SK-MEL-5 (cell line): ENCODE data around the gene COL27A1. TPM values are rescaled to one million over a fixed set of nuclear protein-coding genes. Genes with fewer than 3 reads are reported as not detected.
"Not testable (repeated sequence)": the region's sequence is repeated elsewhere in the genome, so short reads cannot be mapped to it uniquely, and the experiment has no call there.

Experiments
- DNase-seq: peaks from one replicate; pipeline ENCODE4 v3.0.0-alpha.2; 2016; ENCODE audit warnings: low read depth, low spot score
- in situ Hi-C: cut with HindIII; loops from 2 replicates; pipeline ENCODE4 v1.10.0; 2016; ENCODE audit warnings: low sequenced_read_pairs, high pct_unique_total_duplicates, low pct_unique_long_range_greater_than_20kb
- total RNA-seq: library from RNA; depleted of rRNA; stranded (reverse); fragments of >200 nt; shearing (Covaris generic); gene quantifications from 2 replicates; pipeline ENCODE4 v1.2.3, GENCODE V29; 2014

The COL27A1 gene
- total RNA-seq, 1 experiment from 2014 or later: 0.90 TPM

DNA sequence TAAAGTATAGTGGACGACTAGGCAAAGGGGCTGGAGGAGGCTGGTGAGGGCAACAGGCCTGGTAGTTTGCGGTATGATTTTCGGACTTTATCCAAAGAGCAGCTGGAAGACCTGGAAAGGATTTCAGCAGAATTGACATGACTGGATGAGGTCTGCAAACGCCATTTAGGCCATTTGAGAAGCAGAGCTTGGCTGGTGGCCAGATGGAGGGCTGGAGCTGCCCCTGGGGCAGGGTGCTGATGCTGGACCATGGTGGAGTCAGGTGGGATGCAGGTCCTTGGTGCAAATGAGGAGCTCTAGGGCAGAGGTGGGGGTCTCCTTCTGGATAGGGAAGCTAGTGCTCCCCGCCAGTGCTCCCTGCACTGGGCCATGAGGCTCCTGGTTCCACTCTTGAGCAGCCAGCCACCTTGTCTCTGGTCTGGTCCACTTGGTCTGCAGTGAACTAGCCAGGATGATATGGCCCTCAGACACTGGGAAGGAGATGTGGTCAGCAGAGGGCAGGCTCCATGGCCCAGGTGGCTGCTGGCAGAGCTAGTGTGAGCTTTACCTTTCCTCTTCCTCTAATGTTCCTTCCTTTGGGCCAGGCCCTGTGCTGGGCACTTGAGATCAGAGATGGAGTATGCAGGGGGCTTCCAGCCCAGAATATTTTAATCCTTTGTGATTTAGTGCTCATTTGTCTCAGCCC, 31.4 kb downstream of the COL27A1 start:
- DNase-seq: no peak
- in situ Hi-C loops: no loop called here

GRCh38 chr9:114187827-114188226, 32.5 kb downstream of the COL27A1 start:
- DNase-seq: no peak
- in situ Hi-C loops: no loop called here

GRCh38 chr9:114189823-114190562, 34.7 kb downstream of the COL27A1 start:
- no peak for DNase-seq
- in situ Hi-C loops: no loop called here

GRCh38 chr9:114190563-114190905, 35.2 kb downstream of the COL27A1 start:
- in situ Hi-C loops: no loop called here
- DNase-seq: no peak

DNA sequence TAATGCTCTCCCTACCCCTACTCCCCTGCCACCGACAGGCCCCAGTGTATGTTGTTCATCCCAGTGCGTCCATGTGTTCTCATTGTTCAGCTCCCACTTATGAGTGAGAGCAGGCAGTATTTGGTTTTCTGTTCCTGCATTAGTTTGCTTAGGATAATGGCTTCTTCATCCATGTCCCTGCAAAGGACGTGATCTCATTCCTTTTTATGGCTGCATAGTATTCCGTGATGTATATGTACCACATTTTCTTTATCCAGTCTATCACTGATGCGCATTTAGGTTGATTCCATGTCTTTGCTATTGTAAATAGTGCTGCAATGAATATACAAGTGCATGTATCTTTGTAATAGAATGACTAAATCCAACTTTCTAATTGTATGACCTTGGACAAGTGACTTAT, 36.1 kb downstream of the COL27A1 start:
- in situ Hi-C loops, DNase-seq: not testable (repeated sequence)

- DNase-seq: no peak
- in situ Hi-C loops: no loop called here
Observed at GRCh38 chr9:114192539-114192938, 37.2 kb downstream of the COL27A1 start.

DNA sequence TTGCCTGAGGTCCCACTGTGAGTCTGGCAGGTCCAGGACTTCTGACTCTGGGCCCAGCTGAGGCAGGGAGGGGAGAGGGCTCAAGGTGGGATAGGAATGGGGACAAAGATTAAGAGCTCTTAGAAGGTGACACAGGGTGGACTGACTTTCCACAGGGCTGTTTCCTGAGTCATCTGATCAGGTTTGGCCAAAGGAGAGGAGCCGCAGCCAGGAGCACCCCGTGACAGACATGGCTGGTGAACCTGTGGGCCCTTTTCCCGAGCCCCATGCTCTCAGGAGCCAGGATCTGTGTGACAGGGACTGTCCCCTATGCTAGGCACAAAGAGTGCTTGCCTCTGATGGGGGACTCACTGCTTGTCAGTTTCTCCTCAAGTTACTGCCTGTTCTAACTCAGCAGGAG, 37.8 kb downstream of the COL27A1 start:
- in situ Hi-C loops: no loop called here
- no peak for DNase-seq

DNA sequence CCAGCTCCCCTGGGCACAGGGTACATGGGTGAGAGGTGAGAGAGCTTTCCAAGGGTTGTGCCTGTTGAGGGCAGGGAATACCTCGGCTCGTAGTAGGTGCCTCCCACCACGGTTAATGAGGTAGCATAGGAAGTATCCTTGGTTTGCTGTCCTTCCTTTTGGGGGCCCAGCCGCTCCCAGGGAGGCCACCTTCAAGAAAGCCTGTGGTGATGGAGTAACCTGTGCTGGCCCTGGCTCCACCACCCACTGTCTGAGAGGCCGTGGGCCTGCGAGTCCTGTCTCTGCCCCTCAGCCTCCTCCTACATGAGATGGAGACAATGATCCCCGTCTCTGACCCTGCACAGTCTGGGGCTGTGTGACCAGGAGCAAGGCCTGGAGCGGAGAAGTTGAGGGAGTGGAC, 40.8 kb downstream of the COL27A1 start:
- no peak for DNase-seq
- in situ Hi-C loops: no loop called here

DNA sequence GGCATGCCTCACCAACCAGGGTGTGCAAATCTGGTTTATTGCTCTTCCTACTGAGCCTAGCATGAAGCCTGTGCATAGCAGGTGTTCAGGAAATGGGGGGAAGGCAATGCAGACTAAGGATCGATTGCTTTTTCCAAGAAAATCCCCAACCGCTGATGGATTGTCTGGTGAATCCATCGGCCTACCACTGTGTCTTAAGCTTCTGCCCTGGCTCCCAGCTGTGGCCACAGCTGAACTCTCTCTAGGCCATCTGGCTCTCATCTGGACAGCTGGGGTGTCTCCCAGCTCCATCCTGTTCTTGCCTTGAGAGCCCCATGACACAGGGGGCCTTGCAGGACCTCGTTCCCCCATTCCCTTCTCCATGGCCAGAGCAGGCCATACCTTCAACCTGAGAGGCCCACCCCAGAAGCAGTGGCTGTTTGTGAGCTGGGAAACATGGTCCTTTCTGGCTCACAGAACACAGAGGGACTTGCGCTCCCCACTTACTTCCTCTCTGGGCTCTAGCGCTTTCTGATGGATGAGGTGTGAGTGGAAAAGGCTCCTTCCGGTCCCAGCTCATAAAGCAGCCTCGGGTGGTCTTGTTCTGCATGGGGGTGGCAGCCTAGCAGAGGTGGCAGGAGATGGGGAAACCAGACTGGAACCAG, 41.8 kb downstream of the COL27A1 start:
- in situ Hi-C loops: no loop called here
- no peak for DNase-seq

DNA sequence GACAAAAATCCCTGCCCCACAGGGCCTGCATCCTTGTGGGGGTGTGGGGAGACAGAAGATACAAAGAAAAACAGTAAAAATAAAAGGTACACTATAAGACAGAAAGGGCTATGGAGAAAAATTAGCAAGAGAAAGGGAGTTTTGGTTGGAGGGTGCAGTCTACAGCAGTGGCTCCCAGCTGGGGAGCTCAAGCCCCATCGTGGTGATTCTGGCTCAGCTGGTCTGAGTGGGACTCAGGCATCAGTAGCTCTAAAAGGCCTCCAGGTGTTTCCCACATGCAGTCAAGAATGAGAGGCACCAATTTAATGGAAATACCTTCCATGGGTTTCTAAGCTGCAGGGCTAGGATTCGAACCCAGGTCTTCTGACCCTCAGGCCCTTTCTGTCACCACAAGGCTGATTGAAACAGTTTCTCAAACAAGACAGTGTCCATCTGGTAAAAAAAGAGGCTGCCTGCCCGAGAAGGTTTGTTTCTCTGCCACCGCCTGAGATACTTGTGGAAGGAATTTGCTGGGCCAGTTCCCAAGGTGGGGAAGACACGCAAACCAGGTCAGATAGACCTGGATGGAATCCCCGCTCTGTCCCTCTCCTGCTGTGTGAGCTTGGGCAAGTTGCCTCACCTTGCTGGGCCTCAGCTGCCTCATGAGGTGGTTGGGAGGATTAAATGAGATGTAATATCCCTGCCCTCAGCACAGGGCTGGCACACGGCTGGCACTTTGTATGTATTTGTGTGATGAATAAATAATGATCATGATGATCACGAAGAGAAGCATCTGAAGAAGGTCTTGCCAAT, 43.1 kb downstream of the COL27A1 start:
- no peak for DNase-seq
- in situ Hi-C loops: no loop called here

- in situ Hi-C loops: no loop called here
- no peak for DNase-seq
Observed at GRCh38 chr9:114200721-114201300, 45.5 kb downstream of the COL27A1 start.

GRCh38 chr9:114202396-114202795, 47.1 kb downstream of the COL27A1 start:
- in situ Hi-C loops: no loop called here
- DNase-seq: no peak

DNA sequence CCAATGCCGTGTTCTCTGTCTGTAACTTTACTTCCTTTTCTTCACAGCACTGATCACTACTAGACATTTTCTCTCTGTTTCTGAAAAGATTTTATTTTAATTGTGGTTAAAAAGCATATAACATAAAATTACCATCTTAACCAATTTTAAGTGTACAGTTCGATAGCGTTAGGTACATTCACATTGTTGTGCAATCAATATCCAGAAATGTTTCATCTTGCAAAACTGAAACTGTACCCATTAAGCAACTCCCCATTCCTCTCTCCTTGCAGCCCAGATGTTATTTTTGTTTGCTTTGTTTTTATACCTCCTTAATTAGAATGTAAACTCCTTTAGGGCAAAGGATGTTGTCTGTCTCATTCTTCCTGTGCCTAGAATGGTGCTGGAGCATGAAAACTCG, 47.5 kb downstream of the COL27A1 start:
- DNase-seq: no peak
- in situ Hi-C loops: no loop called here

DNA sequence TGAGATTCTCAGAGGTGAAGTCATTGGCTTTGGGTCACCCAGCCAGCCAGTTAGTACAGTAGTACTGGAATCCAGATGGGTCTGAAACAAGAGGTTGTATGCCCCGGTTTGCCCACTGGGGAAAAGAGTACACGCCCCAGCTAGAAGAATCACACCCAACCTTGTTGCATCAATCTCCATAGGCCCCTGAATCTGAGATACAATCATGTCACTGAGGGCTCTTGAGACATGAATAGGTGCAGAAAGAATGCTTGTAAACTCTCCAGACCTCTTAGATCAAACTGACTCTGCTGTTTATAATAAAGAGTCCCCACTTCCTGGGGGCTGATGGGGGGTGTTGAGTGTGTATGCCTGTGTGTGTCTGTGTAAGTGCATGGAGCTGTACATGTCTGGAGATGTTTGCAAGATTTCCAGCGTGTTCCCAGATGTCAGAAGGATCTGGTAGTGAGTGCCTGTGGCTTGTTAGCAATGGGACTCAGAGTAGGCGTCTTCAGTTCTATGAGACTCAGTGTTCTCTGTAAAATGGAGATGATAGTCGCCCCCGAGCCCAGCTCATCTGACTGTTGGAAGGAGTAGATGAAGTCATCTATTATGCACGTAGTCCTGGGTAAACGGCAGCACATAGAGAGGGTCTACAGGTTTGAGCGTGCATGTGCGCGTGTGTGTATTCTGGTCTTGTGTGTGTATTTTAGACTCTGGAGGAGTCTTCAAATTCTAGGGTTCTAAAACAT, 48.2 kb downstream of the COL27A1 start:
- in situ Hi-C loops: no loop called here

GRCh38 chr9:114204265-114204664, 48.9 kb downstream of the COL27A1 start:
- no peak for DNase-seq
- in situ Hi-C loops: no loop called here

More for the DNA sequence above, 48.2 kb downstream of the COL27A1 start:
- no peak for DNase-seq

GRCh38 chr9:114205171-114206015, 50.1 kb downstream of the COL27A1 start:
- in situ Hi-C loops: no loop called here
- DNase-seq: peak; percentile 37
